Adrenal gland (tissue), 12 donors: ENCODE results near the gene MUC6. TPM values are rescaled to one million over a fixed set of nuclear protein-coding genes. Genes with fewer than 3 reads are reported as not detected.

Experiments
- DNase-seq, 7 donors: peaks; one replicate each; pipeline ENCODE4 v3.0.0-alpha.2; 2019 to 2020
- H3K27ac ChIP-seq, 5 donors: fragments of 200-600 bp; sonication (generic) in 4 of 5; 1 replicate in 3 of 5; 2 replicates in 2 of 5; pipeline versions ENCODE4 v1.5.1 to v1.8.0; 2016 to 2020; ENCODE audit warnings: mild to moderate bottlenecking in 1 of 5
- H3K27me3 ChIP-seq: fragments of 200-600 bp; 2 replicates; pipeline ENCODE4 v1.8.0; 2021
- H3K36me3 ChIP-seq, 2 donors: fragments of 200-600 bp; replicated peaks in 1 of 2; 1 replicate in 1 of 2; 2 replicates in 1 of 2; pipeline versions ENCODE4 v1.5.1 to v1.8.0; 2018 to 2022
- H3K4me1 ChIP-seq, 2 donors: fragments of 200-600 bp; replicated peaks in 1 of 2; 1 replicate in 1 of 2; 2 replicates in 1 of 2; pipeline versions ENCODE4 v1.5.1 to v1.8.0; 2018 to 2021
- H3K4me3 ChIP-seq, 4 donors: fragments of 200-600 bp; sonication (generic) in 3 of 4; one replicate each; pipeline ENCODE4 v1.5.1; 2016 to 2018
- H3K9me3 ChIP-seq, 3 donors: fragments of 200-600 bp; sonication (generic) in 1 of 3; replicated peaks in 1 of 3; 1 replicate in 2 of 3; 2 replicates in 1 of 3; pipeline versions ENCODE4 v1.5.1 to v1.8.0; 2016 to 2021
- POLR2A ChIP-seq, 2 donors: fragments of 450-650 bp; IDR thresholded peaks; one replicate each; pipeline ENCODE4 v1.6.1; 2017; ENCODE audit warnings: antibody characterized with exemption in 2 of 2, mild to moderate bottlenecking in 2 of 2, moderate library complexity in 1 of 2
- WGBS, 4 donors: extraction: QIAGEN DNeasy Blood & Tissue Kit in 2 of 4; methylation state at CpG; one replicate each; pipeline versions ENCODE4 v1.1.5 to v1.1.7; 2013 to 2017; 5-methylcytosine and 5-hydroxymethylcytosine counted together
- intact Hi-C, 2 donors: fragments of 100-400 bp; cut with DNase I; formaldehyde crosslinking; loops; one replicate each; pipeline versions ENCODE4 v1.14.1 to v1.15.0; 2022 to 2023
- polyA plus RNA-seq, 3 donors: library from polyadenylated mRNA; stranded (reverse); fragments of 200-250 nt in 2 of 3; fragments of 350-450 nt in 1 of 3; fragmentation: Illumina TruSeq in 1 of 3; extraction: RNeasy Lipid Tissue Mini Kit (QIAGEN cat#74804) in 1 of 3; gene quantifications; one replicate each; pipeline ENCODE4 v1.2.3, GENCODE V29; 2013 to 2014
- total RNA-seq, 9 donors: library from RNA; depleted of rRNA in 4 of 9; stranded (reverse); fragments of >200 nt in 4 of 9; fragments of 120-200 nt in 1 of 9; fragmentation: NEBNext Ultra II Directional in 1 of 9; extraction: Animal tissue kit (Norgen Biotek cat#: 25700) in 1 of 9; gene quantifications; one replicate each; pipeline versions ENCODE4 v1.1.0 to v1.2.4, GENCODE V29; 2013 to 2023
- TF ChIP-seq, protein P1 (sequence below), 6 experiments: fragments of 450-650 bp in 4 of 6; fragments of 200-600 bp in 2 of 6; sonication (generic) in 1 of 6; IDR thresholded peaks; 1 replicate in 5 of 6; 2 replicates in 1 of 6; pipeline versions ENCODE4 v1.5.1 to v1.8.0; 2016 to 2021; ENCODE audit warnings: antibody characterized with exemption in 6 of 6, mild to moderate bottlenecking in 2 of 6, moderate library complexity in 1 of 6
- donor health status: healthy with polysubstance abuse.
- donor health status: Bipolar disorder and iron deficiency.
- donor health status: DM: yes; HTN: yes; CAD: no.
- donor health status: DM: no; HTN: no; CAD: no.
- donor health status: DM: no; HTN: no; CAD: no.
- donor health status: DM: yes; HTN: yes; CAD: no.

The MUC6 gene
- total and polyA plus RNA-seq, 12 donors: under 0.01 to 0.72 (median 0.04) TPM; not detected in 7

DNA sequence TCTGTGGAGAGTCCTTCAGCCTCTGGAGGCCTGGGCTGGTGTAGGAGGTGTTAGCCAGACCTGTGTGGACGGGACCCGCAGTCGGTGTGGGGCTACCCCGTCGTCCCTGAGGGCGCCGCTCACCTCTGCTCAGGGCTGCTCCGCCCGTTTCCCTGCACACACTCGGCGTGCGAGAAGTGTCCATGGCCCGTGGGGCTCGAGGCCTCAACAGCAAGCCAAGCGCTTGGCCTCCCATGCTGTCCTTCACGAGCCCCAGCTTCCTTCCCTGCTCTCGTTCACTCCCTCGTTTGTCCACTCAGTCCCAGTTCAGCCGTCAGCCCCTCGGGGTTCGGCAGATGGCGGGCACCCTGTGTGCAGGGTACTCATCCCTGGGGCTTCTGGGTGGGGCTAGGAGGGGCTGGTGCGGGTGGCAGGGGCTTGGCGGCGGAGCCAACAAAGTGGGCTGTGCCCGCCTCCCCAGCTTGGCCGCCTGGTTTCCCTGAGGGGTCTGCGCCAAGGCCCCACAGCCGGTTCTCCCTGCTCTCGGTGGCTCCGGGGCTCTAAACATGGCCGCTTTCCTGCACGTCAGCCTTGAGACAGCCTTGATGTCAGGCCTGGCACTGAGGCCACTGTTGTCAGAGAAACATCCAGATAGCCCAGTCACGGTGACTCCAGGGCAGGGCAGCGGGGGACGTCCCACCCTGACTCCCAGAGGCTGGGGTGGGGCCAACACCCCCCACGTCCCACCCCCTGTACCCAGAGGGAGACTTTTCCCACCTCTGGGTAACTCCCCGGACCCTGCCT lies 3.3 kb downstream of the MUC6 start:
- H3K27ac ChIP-seq: no peak overlapping the region
- no peak overlapping the region for H3K4me3 ChIP-seq
- TF ChIP-seq, protein P1, sequence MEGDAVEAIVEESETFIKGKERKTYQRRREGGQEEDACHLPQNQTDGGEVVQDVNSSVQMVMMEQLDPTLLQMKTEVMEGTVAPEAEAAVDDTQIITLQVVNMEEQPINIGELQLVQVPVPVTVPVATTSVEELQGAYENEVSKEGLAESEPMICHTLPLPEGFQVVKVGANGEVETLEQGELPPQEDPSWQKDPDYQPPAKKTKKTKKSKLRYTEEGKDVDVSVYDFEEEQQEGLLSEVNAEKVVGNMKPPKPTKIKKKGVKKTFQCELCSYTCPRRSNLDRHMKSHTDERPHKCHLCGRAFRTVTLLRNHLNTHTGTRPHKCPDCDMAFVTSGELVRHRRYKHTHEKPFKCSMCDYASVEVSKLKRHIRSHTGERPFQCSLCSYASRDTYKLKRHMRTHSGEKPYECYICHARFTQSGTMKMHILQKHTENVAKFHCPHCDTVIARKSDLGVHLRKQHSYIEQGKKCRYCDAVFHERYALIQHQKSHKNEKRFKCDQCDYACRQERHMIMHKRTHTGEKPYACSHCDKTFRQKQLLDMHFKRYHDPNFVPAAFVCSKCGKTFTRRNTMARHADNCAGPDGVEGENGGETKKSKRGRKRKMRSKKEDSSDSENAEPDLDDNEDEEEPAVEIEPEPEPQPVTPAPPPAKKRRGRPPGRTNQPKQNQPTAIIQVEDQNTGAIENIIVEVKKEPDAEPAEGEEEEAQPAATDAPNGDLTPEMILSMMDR (IDR thresholded peaks at IDR 0.05): no peak
- H3K36me3 ChIP-seq: no peaks in the 10 kb centered on the region
- no peaks in the 10 kb centered on the region for H3K9me3 ChIP-seq
- peak in 2 of 7 donors; percentile 24 to 35 for DNase-seq
- no peaks in the 10 kb centered on the region for H3K27me3 ChIP-seq
- 73 to 87% (median 77%) methylated on average over 19 to 38 of the region's 38 CpGs for WGBS, 4 donors
- intact Hi-C loops: no loop called here
- H3K4me1 ChIP-seq: peaks cover 0 to 4% of the 10 kb centered on the region in 2 donors

DNA sequence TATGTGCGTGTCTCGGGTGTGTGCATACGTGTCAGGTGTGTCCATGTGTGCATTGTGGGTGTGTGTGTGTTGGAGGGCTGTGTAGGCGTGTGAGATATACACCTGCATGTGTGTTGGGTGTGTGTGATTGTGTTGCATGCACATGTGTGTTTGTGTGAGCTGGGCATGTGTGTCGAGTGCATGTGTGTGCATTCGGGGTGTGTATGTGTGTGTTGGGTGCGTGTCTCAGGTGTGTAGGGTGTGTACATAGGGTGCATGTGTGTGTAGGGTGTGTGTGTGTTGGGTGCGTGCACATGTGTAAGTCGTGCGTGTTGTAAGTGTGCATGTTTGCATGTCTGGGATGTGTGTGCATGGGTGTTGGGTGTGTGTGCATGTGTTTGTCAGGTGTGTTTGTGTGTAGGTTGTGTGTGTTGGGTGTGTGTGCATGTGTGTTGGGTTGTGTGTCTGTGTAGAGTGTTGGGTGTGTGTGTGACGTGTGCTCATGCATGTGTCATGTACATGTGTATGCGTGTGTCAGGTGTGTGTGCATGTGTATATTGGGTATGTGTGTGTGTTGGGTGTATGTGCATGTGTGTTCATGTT lies 4.1 kb downstream of the MUC6 start:
- intact Hi-C loops: no loop called here
- TF ChIP-seq, protein P1 (IDR thresholded peaks at IDR 0.05): no peak
- TF ChIP-seq POLR2A (IDR thresholded peaks at IDR 0.05): no peak
- DNase-seq: no peak
- peaks cover 0 to 4% of the 10 kb centered on the region in 2 donors for H3K4me1 ChIP-seq
- no peaks in the 10 kb centered on the region for H3K9me3 ChIP-seq
- no peak overlapping the region for H3K4me3 ChIP-seq
- WGBS, 4 donors: 90 to 95% (median 95%) methylated on average over 12 of the region's 12 CpGs
- H3K27ac ChIP-seq: no peak overlapping the region
- H3K36me3 ChIP-seq: no peaks in the 10 kb centered on the region
- H3K27me3 ChIP-seq: no peaks in the 10 kb centered on the region

DNA sequence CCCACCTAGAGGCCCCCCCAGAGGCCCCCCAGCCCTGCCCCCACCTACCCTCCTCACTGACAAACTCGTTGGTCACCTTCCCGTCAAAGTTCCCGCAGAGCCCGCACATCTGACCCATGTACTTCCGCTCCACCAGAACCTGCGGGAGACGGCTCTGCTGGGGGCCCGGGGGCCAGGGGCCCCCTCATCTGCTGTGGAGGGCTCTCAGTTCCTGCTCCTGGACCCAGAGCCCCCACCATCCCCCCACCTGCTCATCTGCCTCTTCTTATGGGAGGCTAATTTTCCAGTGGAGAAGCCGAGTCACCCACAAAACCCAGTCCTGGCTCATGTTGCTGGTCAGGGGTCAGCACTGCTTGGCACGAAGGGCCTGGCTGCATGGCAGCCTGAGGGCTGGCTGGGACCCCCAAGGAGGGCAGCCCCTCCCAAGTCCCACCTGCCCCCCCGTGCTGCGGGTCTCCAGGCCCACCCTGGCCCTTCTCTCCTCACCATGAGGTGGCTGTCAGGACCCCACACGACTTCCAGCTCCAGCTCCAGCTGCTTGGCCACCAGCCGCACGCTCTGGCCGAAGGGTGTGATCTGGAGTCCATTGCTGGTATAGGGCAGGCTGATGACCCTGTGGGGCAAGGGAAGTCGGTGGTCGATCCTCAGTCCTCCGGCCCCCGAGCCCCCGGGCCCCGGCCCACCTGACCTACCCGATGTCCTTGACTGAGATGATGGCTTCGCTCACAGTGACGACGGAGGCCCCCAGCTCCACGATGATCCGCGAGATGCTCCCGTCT lies 5.2 kb downstream of the MUC6 start:
- intact Hi-C loops: no loop called here
- no peaks in the 10 kb centered on the region for H3K27me3 ChIP-seq
- peaks cover 0 to 4% of the 10 kb centered on the region in 2 donors for H3K4me1 ChIP-seq
- H3K4me3 ChIP-seq: no peak overlapping the region
- H3K27ac ChIP-seq: no peak overlapping the region
- H3K36me3 ChIP-seq: no peaks in the 10 kb centered on the region
- H3K9me3 ChIP-seq: no peaks in the 10 kb centered on the region
- no peak for DNase-seq
- 71 to 82% (median 78%) methylated on average over 13 to 30 of the region's 30 CpGs for WGBS, 4 donors
- TF ChIP-seq, protein P1 (IDR thresholded peaks at IDR 0.05): no peak
- no peak for TF ChIP-seq POLR2A (IDR thresholded peaks at IDR 0.05)

DNA sequence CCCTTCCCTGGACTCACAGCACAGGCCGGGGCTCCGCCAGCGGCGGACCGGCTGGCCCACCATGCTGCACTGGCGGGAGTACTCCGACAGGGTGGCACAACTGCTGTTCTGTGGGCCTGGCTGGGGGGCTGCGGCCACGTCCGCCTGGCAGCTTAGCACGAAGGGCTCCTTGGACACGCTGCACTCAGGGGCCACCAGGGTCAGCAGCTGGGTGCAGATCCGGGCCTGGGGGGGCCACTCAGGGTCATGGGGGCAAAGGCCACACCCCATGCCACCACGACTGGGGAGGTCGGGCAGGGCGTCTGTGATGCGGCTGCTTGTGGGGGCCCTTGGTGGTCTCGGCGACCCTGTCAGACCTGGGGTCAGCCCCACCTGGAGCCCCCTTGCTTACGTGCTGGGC lies 6.0 kb downstream of the MUC6 start:
- no peak for DNase-seq

More for the DNA sequence above, 6.0 kb downstream of the MUC6 start:
- H3K9me3 ChIP-seq: no peaks in the 10 kb centered on the region
- peaks cover 0 to 4% of the 10 kb centered on the region in 2 donors for H3K4me1 ChIP-seq
- no peaks in the 10 kb centered on the region for H3K27me3 ChIP-seq
- intact Hi-C loops: no loop called here
- no peak for TF ChIP-seq POLR2A (IDR thresholded peaks at IDR 0.05)
- TF ChIP-seq, protein P1 (IDR thresholded peaks at IDR 0.05): no peak
- 60 to 72% (median 67%) methylated on average over 7 to 20 of the region's 20 CpGs for WGBS, 4 donors
- no peaks in the 10 kb centered on the region for H3K36me3 ChIP-seq
- no peak overlapping the region for H3K4me3 ChIP-seq
- H3K27ac ChIP-seq: no peak overlapping the region
